Ovary (tissue), 9 donors: ENCODE data around the gene TRPM2. TPM values are rescaled to one million over a fixed set of nuclear protein-coding genes. Genes with fewer than 3 reads are reported as not detected.

Source experiments
- DNase-seq, 5 donors: peaks; one replicate each; pipeline ENCODE4 v3.0.0-alpha.2; 2019 to 2020
- H3K27ac ChIP-seq, 2 donors: fragments of 200-600 bp; one replicate each; pipeline versions ENCODE4 v1.5.1 to v1.8.0; 2019 to 2022
- H3K27me3 ChIP-seq: fragments of 200-600 bp; one replicate; pipeline ENCODE4 v1.8.0; 2022
- H3K36me3 ChIP-seq: fragments of 200-600 bp; sonication (generic); one replicate; pipeline ENCODE4 v1.5.1; 2019
- H3K4me1 ChIP-seq: one replicate; pipeline ENCODE4 v1.8.1; 2013; ENCODE audit warnings: mild to moderate bottlenecking, moderate library complexity; ENCODE audit not compliant: insufficient read depth
- H3K4me3 ChIP-seq: fragments of 200-600 bp; sonication (generic); one replicate; pipeline ENCODE4 v1.5.1; 2017
- H3K9me3 ChIP-seq, 2 donors: fragments of 200-600 bp in 1 of 2; sonication (generic) in 1 of 2; one replicate each; pipeline versions ENCODE4 v1.5.1 to v1.8.1; 2013 to 2019; ENCODE audit warnings: mild to moderate bottlenecking in 1 of 2, moderate library complexity in 1 of 2
- EP300 ChIP-seq: sonication (generic); formaldehyde crosslinking; IDR thresholded peaks from one replicate; pipeline ENCODE4 v1.6.1; 2017; ENCODE audit warnings: antibody characterized with exemption
- POLR2A ChIP-seq: fragments of 450-650 bp; IDR thresholded peaks from one replicate; pipeline ENCODE4 v1.6.1; 2017; ENCODE audit warnings: antibody characterized with exemption, mild to moderate bottlenecking, moderate library complexity
- WGBS, 3 donors: extraction: QIAGEN DNeasy Blood & Tissue Kit in 1 of 3; methylation state at CpG; one replicate each; pipeline versions ENCODE4 v1.1.5 to v1.1.7; 2013 to 2017; 5-methylcytosine and 5-hydroxymethylcytosine counted together
- intact Hi-C, 4 donors: fragments of 100-400 bp; cut with DNase I; formaldehyde crosslinking; loops; one replicate each; pipeline versions ENCODE4 v1.11.0 to v1.15.1; 2022 to 2023
- polyA plus RNA-seq, 2 donors: library from polyadenylated mRNA; stranded (reverse); fragments of 200-250 nt in 1 of 2; fragments of 350-450 nt in 1 of 2; fragmentation: Illumina TruSeq in 1 of 2; extraction: RNeasy Lipid Tissue Mini Kit (QIAGEN cat#74804) in 1 of 2; gene quantifications; one replicate each; pipeline ENCODE4 v1.2.3, GENCODE V29; 2013 to 2014
- total RNA-seq, 7 donors: library from RNA; depleted of rRNA in 2 of 7; stranded (reverse); fragments of >200 nt in 2 of 7; fragmentation: NEBNext Ultra II Directional in 3 of 7; extraction: Animal tissue kit (Norgen Biotek cat#: 25700) in 3 of 7; gene quantifications; one replicate each; pipeline versions ENCODE4 v1.1.0 to v1.2.4, GENCODE V29; 2016 to 2023
- TF ChIP-seq, protein P1 (sequence below), 3 donors: fragments of 450-650 bp in 2 of 3; fragments of 200-600 bp in 1 of 3; IDR thresholded peaks; one replicate each; pipeline versions ENCODE4 v1.5.1 to v1.8.0; 2016 to 2022; ENCODE audit warnings: antibody characterized with exemption in 3 of 3, mild to moderate bottlenecking in 1 of 3
- donor health status: DM: no; HTN: no; CAD: no; lungs with moderate emphysema.
- donor health status: DM: no; HTN: no; CAD: no.
- donor health status: Bipolar disorder and iron deficiency.
- donor health status: DM: yes; HTN: yes; CAD: no.
- donor health status: DM: no; HTN: no; CAD: no.
- donor health status: DM: yes; HTN: yes; CAD: no.

The TRPM2 gene
- total and polyA plus RNA-seq, 9 donors, result 0.48 to 7.0 (median 1.8) TPM

DNA sequence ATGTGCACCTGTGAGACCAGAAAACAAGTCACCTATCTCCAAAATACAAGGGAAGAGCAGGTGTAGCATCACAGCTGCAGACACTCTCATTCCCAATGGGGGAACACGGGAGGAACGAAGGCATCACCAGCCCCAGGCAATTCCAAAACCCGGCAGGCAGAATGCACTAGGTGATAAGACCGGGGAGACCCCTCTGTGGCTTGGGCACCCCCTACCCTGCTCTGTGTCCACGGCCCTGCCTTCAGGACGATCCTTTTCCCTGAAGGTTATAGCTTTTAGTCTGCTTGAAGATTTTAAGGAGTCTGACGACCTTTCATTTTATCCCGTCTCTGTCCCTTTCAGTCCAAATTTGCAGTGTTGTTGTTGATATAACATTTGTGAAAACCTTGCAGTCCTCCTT lies 19.2 kb downstream of the TRPM2 start:
- intact Hi-C loops, result no loop called here
- WGBS, 3 donors, result 47 to 63% (median 52%) methylated on average over 8 of the region's 8 CpGs
- Histone ChIP-seq H3K27me3 (no peaks in the 10 kb centered on the region), H3K4me1 (peaks cover 7% of the 10 kb centered on the region), H3K4me3 (no peak overlapping the region), H3K9me3 (no peaks in the 10 kb centered on the region), H3K36me3 (no peaks in the 10 kb centered on the region), H3K27ac (no peak overlapping the region)
- TF ChIP-seq, protein P1, sequence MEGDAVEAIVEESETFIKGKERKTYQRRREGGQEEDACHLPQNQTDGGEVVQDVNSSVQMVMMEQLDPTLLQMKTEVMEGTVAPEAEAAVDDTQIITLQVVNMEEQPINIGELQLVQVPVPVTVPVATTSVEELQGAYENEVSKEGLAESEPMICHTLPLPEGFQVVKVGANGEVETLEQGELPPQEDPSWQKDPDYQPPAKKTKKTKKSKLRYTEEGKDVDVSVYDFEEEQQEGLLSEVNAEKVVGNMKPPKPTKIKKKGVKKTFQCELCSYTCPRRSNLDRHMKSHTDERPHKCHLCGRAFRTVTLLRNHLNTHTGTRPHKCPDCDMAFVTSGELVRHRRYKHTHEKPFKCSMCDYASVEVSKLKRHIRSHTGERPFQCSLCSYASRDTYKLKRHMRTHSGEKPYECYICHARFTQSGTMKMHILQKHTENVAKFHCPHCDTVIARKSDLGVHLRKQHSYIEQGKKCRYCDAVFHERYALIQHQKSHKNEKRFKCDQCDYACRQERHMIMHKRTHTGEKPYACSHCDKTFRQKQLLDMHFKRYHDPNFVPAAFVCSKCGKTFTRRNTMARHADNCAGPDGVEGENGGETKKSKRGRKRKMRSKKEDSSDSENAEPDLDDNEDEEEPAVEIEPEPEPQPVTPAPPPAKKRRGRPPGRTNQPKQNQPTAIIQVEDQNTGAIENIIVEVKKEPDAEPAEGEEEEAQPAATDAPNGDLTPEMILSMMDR (IDR thresholded peaks at IDR 0.05), result no peak
- TF ChIP-seq POLR2A (no peak), EP300 (no peak)
- DNase-seq, result peak in 1 of 5 donors; percentile 7

DNA sequence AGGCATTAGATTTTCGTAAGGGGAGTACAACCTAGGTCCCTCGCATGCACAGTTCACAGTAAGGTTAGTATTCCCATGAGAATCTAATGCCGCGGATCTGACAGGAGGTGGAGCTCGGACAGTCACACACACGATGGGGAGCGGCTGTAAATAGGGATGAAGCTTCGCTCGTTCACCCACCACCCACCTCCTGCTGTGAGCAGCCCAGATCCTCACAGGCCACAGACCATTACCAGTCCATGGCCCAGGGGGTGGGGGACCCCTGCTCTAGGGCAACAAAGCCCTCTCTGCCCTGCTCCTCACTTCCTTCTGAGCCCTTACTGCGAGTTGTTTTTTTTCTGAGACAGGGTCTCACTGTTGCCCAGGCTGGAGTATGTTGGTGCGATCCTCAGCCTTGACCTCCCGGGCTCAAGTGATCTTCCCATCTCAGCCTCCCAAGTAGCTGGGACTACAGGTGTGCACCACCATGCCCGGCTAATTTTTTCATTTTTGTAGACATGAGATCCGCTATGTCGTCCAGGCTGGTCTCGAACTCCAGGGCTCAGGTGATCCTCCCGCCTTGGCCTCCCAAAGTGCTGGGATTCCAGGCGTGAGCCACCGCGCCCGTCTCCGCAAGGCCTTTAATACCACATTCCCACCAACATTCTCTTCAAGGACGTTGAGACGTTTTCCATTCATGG lies 21.3 kb downstream of the TRPM2 start:
- H3K9me3 ChIP-seq, result no peaks in the 10 kb centered on the region
- no peak overlapping the region for H3K4me3 ChIP-seq
- DNase-seq, result peak in 1 of 5 donors; percentile 7
- TF ChIP-seq, protein P1 (IDR thresholded peaks at IDR 0.05), result no peak
- TF ChIP-seq EP300, result no peak
- TF ChIP-seq POLR2A, result no peak
- H3K36me3 ChIP-seq, result no peaks in the 10 kb centered on the region
- 85 to 90% (median 87%) methylated on average over 24 of the region's 24 CpGs for WGBS, 3 donors
- no peaks in the 10 kb centered on the region for H3K27me3 ChIP-seq
- no peak overlapping the region for H3K27ac ChIP-seq
- H3K4me1 ChIP-seq, result peaks cover 7% of the 10 kb centered on the region
- intact Hi-C loops, result no loop called here

DNA sequence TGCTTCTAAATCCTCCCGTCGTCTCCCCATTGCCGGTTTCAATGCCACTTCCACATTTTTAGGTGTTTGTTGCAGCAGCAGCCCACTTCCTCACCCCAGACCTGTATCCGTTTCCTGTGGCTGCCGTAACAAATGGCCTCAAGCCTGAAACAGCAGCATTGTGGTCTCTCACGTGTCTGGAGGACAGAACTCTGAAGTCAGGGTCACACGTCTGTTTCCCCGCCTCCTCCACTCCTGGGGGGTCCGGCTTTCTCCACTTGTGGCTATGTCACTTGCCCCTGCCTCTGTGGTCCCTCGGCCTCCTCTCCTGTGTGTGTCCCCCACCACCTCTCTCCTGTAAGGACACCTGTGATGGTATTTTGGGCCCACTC lies 21.8 kb downstream of the TRPM2 start:
- H3K4me3 ChIP-seq, result no peak overlapping the region
- H3K4me1 ChIP-seq, result peaks cover 3% of the 10 kb centered on the region
- peak in 1 of 5 donors; percentile 17 for DNase-seq
- H3K27ac ChIP-seq, result no peak overlapping the region
- TF ChIP-seq POLR2A, result no peak
- TF ChIP-seq, protein P1 (IDR thresholded peaks at IDR 0.05), result no peak
- no peak for TF ChIP-seq EP300
- H3K9me3 ChIP-seq, result no peaks in the 10 kb centered on the region
- no peaks in the 10 kb centered on the region for H3K27me3 ChIP-seq
- 83 to 87% (median 84%) methylated on average over 10 of the region's 10 CpGs for WGBS, 3 donors
- intact Hi-C loops, result no loop called here
- no peaks in the 10 kb centered on the region for H3K36me3 ChIP-seq

DNA sequence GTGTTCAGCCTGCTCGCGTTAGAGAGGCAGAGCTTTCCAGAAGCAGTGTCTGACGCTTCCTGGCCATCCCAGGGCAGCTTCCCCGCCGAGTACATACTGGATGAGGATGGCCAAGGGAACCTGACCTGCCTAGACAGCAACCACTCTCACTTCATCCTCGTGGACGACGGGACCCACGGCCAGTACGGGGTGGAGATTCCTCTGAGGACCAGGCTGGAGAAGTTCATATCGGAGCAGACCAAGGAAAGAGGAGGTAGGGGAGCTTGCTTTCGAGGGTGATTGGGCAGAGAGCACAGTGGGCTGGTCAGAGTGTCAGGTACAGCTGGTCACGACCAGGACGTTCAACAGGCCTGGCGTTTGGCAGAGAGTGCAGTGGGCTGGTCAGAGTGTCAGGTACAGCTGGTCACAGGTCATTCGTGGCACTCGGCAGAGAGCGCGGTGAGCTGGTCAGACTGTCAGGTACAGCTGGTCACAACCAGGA lies 22.4 kb downstream of the TRPM2 start:
- DNase-seq, result peak in 1 of 5 donors; percentile 22

More for the DNA sequence above, 22.4 kb downstream of the TRPM2 start:
- intact Hi-C loops, result no loop called here
- H3K9me3 ChIP-seq, result no peaks in the 10 kb centered on the region
- H3K36me3 ChIP-seq, result no peaks in the 10 kb centered on the region
- peaks cover 1% of the 10 kb centered on the region for H3K4me1 ChIP-seq
- H3K27ac ChIP-seq, result no peak overlapping the region
- TF ChIP-seq POLR2A, result no peak
- TF ChIP-seq EP300, result no peak
- TF ChIP-seq, protein P1 (IDR thresholded peaks at IDR 0.05), result no peak
- H3K4me3 ChIP-seq, result no peak overlapping the region
- no peaks in the 10 kb centered on the region for H3K27me3 ChIP-seq
- WGBS, 3 donors, result 81 to 84% (median 84%) methylated on average over 19 of the region's 19 CpGs
